ENCODE measurements around the gene TNNT2. TPM values are rescaled to one million over a fixed set of nuclear protein-coding genes. Genes with fewer than 3 reads are reported as not detected.

TNNT2 gene
- total and polyA plus RNA-seq, 12 donors = 5,905 to 31,279 (median 7,605) TPM

- intact Hi-C loops (cut with DNase I) = loop anchor here in 7 of 10 donors (5.0 to 10.0 kb wide), 5 partner anchors 52 to 155 kb away; no protein-coding TSS in a partner anchor
- Histone ChIP-seq H3K27me3 (peaks cover 0 to 12% (median 0%) of the 10 kb centered on the region in 7 donors), H3K4me1 (peaks cover 0 to 28% (median 3%) of the 10 kb centered on the region in 9 donors), H3K9me3 (no peaks in the 10 kb centered on the region), H3K27ac (no peak overlapping the region), H3K4me3 (no peak overlapping the region), H3K36me3 (no peaks in the 10 kb centered on the region)
- no peak for DNase-seq
- no peak for TF ChIP-seq CTCF (IDR thresholded peaks at IDR 0.05)
- ATAC-seq = peak in 5 of 8 donors; percentile 7 to 53 (median 14)
- 66% methylated on average over 8 of the region's 8 CpGs for WGBS, 2 donors
These were observed 29.4 kb upstream of the TNNT2 start for GRCh38 chr1:201406831-201407406.

DNA sequence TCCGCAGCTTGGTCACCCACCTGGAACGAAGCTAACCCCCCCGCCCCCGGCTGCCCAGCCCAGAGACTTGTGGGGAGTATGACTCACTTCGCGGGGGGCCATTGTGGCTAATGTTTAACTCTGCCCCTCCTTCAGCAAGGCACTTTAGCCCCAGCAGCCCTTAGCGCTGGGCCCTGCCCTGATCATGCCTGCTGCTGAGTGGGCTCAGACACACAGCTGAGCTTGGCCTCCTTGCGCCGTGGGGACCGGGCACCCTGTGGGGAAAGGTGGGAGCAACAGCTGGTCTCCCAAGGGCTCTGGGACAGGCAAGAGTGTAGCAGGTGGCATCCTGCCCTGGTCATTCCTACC lies 28.0 kb upstream of the TNNT2 start:
- Histone ChIP-seq H3K27me3 (peaks cover 0 to 27% (median 5%) of the 10 kb centered on the region in 7 donors), H3K4me3 (no peak overlapping the region), H3K27ac (no peak overlapping the region), H3K36me3 (no peaks in the 10 kb centered on the region), H3K4me1 (peaks cover 0 to 42% (median 9%) of the 10 kb centered on the region in 9 donors), H3K9me3 (no peaks in the 10 kb centered on the region)
- no peak for DNase-seq
- 80 to 81% methylated on average over 10 of the region's 10 CpGs for WGBS, 2 donors
- ATAC-seq = no peak
- intact Hi-C loops (cut with DNase I) = loop anchor here in 7 of 10 donors (5.0 to 10.0 kb wide), 5 partner anchors 51 to 153 kb away; no protein-coding TSS in a partner anchor
- TF ChIP-seq CTCF (IDR thresholded peaks at IDR 0.05) = no peak

GRCh38 chr1:201404722-201405483 lies 27.4 kb upstream of the TNNT2 start:
- H3K4me3 ChIP-seq = no peak overlapping the region
- no peak for TF ChIP-seq CTCF (IDR thresholded peaks at IDR 0.05)
- no peak overlapping the region for H3K27ac ChIP-seq
- no peaks in the 10 kb centered on the region for H3K9me3 ChIP-seq
- 83 to 84% methylated on average over 11 of the region's 11 CpGs for WGBS, 2 donors
- no peak for DNase-seq
- no peaks in the 10 kb centered on the region for H3K36me3 ChIP-seq
- H3K27me3 ChIP-seq = peaks cover 0 to 33% (median 11%) of the 10 kb centered on the region in 7 donors
- peaks cover 0 to 46% (median 10%) of the 10 kb centered on the region in 9 donors for H3K4me1 ChIP-seq
- no peak for ATAC-seq
- intact Hi-C loops (cut with DNase I) = loop anchor here in 7 of 10 donors (5.0 to 10.0 kb wide), 5 partner anchors 50 to 153 kb away; no protein-coding TSS in a partner anchor

DNA sequence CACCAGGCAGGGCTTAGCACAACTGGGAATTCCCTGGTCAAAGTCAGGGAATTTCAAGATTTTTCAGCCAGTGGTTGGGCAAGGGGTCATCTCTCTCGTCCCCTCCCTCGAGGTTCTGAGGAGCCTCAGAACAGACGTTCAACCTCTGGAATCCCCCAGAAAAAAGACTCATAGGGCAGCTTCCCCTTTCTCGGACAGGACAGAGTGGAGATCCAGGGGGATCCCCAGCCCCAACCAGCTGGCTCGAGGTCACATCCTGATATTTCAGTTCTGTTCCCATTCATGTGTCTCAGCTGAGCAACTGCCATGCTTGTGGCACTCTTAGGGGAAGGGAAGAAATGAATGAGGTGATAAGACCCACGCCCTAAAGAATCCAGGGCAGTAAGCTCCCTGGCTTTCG lies 26.6 kb upstream of the TNNT2 start:
- no peak for DNase-seq
- Histone ChIP-seq H3K27me3 (peaks cover 0 to 41% (median 19%) of the 10 kb centered on the region in 7 donors), H3K9me3 (no peaks in the 10 kb centered on the region), H3K4me1 (peaks cover 0 to 55% (median 17%) of the 10 kb centered on the region in 9 donors), H3K36me3 (no peaks in the 10 kb centered on the region), H3K27ac (no peak overlapping the region), H3K4me3 (no peak overlapping the region)
- intact Hi-C loops (cut with DNase I) = loop anchor here in 2 of 10 donors (10.0 kb wide), 2 partner anchors 49 to 59 kb away; no protein-coding TSS in a partner anchor
- WGBS, 2 donors = 52 to 67% methylated on average over 7 of the region's 7 CpGs
- no peak for TF ChIP-seq CTCF (IDR thresholded peaks at IDR 0.05)
- no peak for ATAC-seq

Measured in heart right ventricle (tissue), 16 donors.